Measurements from ENCODE around the gene LIN37. TPM values are rescaled to one million over a fixed set of nuclear protein-coding genes. Genes with fewer than 3 reads are reported as not detected.
A peak's percentile ranks its signal among the peaks of the same experiment; 100 is the strongest.

LIN37 gene
- total RNA-seq, 1 experiment from 2014 or later, result 6.4 TPM

GRCh38 chr19:35754370-35755130, 6.2 kb downstream of the LIN37 start (continued):
- TF ChIP-seq STAT6 (CRISPR knock-in tag; conservative IDR thresholded peaks at IDR 0.05; ENCODE audit: low read depth) (no peak), MAX (CRISPR knock-in tag; IDR thresholded peaks at IDR 0.05) (no peak)

GRCh38 chr19:35755131-35755549, 6.8 kb downstream of the LIN37 start:
- Mint-ChIP-seq H3K27me3 (ENCODE audit: low read depth) (peaks cover 23% of the 10 kb centered on the region), H3K4me1 (peaks cover 16% of the 10 kb centered on the region), H3K4me3 (peak overlapping the region; percentile 68), H3K36me3 (no peaks in the 10 kb centered on the region), H3K27ac (no peak overlapping the region), H3K9me3 (no peaks in the 10 kb centered on the region)
- TF ChIP-seq MYBL2 (CRISPR knock-in tag; IDR thresholded peaks at IDR 0.05) (no peak), NR2C2 (CRISPR knock-in tag; IDR thresholded peaks at IDR 0.05) (no peak), TP53 (CRISPR knock-in tag; IDR thresholded peaks at IDR 0.05) (no peak), PREB (CRISPR knock-in tag; IDR thresholded peaks at IDR 0.05; ENCODE audit: borderline replicate concordance) (no peak), ERG (CRISPR knock-in tag; IDR thresholded peaks at IDR 0.05) (no peak), USF2 (CRISPR knock-in tag; IDR thresholded peaks at IDR 0.05) (no peak), MLX (CRISPR knock-in tag; IDR thresholded peaks at IDR 0.05) (no peak), IRF1 (CRISPR knock-in tag; IDR thresholded peaks at IDR 0.05) (no peak), JAZF1 (CRISPR knock-in tag; IDR thresholded peaks at IDR 0.05) (no peak), HMGA2 (CRISPR knock-in tag; IDR thresholded peaks at IDR 0.05) (no peak), IRF2 (CRISPR knock-in tag; IDR thresholded peaks at IDR 0.05; ENCODE audit: borderline replicate concordance, low read depth) (no peak), NR3C1 (CRISPR knock-in tag; conservative IDR thresholded peaks at IDR 0.05; ENCODE audit: low read depth) (no peak)
- CTCF ChIA-PET, result interaction anchor here (0.8 to 2.9 kb wide), 3 partner anchors 10 to 29 kb away, joined by 3 to 13 read pairs (median 3); partner anchors contain the start of genes PSENEN and U2AF1L4
- DNase-seq (ENCODE audit: low spot score), result no peak
- POLR2A ChIA-PET, result no interaction called here
- ATAC-seq, result no peak
